GM19438 (cell line): ENCODE data around the gene ZNF778.
"Not testable (repeated sequence)": the region's sequence is repeated elsewhere in the genome, so short reads cannot be mapped to it uniquely, and the experiment has no call there.

Source experiments
- ATAC-seq: cut with Tn5 transposase; IDR thresholded peaks from one replicate; pipeline ENCODE4 v1.9.1; 2021; ENCODE audit warnings: low read depth; ENCODE audit not compliant: unreplicated experiment

ZNF778 gene

GRCh38 chr16:89248196-89248982, 30.9 kb downstream of the ZNF778 start:
- no peak for ATAC-seq

- ATAC-seq = no peak
Observed at GRCh38 chr16:89253548-89254287, 36.2 kb downstream of the ZNF778 start.

- no peak for ATAC-seq
Observed at GRCh38 chr16:89256651-89257254, 39.2 kb downstream of the ZNF778 start.

- no peak for ATAC-seq
Observed at GRCh38 chr16:89257281-89257731, 39.8 kb downstream of the ZNF778 start.

GRCh38 chr16:89257757-89258465, 40.4 kb downstream of the ZNF778 start:
- no peak for ATAC-seq

- not testable (repeated sequence) for ATAC-seq
Observed at GRCh38 chr16:89259901-89260300, 42.4 kb downstream of the ZNF778 start.

GRCh38 chr16:89261691-89262563, 44.4 kb downstream of the ZNF778 start:
- ATAC-seq = no peak

GRCh38 chr16:89264800-89265550, 47.5 kb downstream of the ZNF778 start:
- ATAC-seq = no peak

GRCh38 chr16:89265647-89266046, 48.1 kb downstream of the ZNF778 start:
- no peak for ATAC-seq

- ATAC-seq = no peak
Observed at GRCh38 chr16:89266521-89267134, 49.1 kb downstream of the ZNF778 start.

- ATAC-seq = not testable (repeated sequence)
Observed at GRCh38 chr16:89267746-89268145, 50.2 kb downstream of the ZNF778 start.

GRCh38 chr16:89268585-89268984, 51.1 kb downstream of the ZNF778 start:
- no peak for ATAC-seq

GRCh38 chr16:89268987-89269735, 51.7 kb downstream of the ZNF778 start:
- no peak for ATAC-seq

- no peak for ATAC-seq
Observed at GRCh38 chr16:89269805-89270665, 52.5 kb downstream of the ZNF778 start.

- ATAC-seq = no peak
Observed at GRCh38 chr16:89270666-89271345, 53.3 kb downstream of the ZNF778 start.

- no peak for ATAC-seq
Observed at GRCh38 chr16:89272631-89273030, 55.1 kb downstream of the ZNF778 start.
